ENCODE measurements around the gene FNDC3A.
"Not testable (repeated sequence)": the region's sequence is repeated elsewhere in the genome, so short reads cannot be mapped to it uniquely, and the experiment has no call there.

Gene FNDC3A

DNA sequence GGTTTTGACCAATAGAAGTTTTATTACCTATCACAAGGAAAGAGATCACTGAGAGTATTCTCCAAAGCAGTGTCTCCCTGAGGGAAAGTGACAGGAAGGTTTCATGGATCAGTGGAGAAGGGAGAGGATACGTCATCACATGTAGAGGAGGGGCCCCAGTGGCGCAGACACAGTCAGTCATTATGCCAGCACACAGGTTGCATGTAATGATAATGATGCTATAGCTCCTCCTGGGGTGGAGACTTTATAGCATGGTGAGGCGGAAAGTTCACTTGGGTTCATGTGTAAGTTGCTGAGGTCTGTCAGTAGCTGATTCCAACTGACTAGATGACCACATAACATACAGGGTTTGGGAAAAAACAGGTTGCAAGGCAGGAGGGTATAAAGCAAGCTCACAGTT lies 88.8 kb downstream of the FNDC3A start:
- no peak for TF ChIP-seq CTCF (IDR thresholded peaks at IDR 0.05)
- no peak overlapping the region for H2AFZ ChIP-seq
- H3K79me2 ChIP-seq, result no peaks in the 10 kb centered on the region
- no peak overlapping the region for H3K27ac ChIP-seq
- H3K4me3 ChIP-seq (ENCODE audit: low read depth, low read length), result no peak overlapping the region
- no peak overlapping the region for H3K9ac ChIP-seq
- H3K4me2 ChIP-seq (ENCODE audit: low read length), result no peak overlapping the region
- no peaks in the 10 kb centered on the region for H3K9me3 ChIP-seq (ENCODE audit: control insufficient read depth, low read length)
- H3K4me1 ChIP-seq, result no peaks in the 10 kb centered on the region
- H3K36me3 ChIP-seq (ENCODE audit: control insufficient read depth, insufficient read depth, low read length), result no peaks in the 10 kb centered on the region
- no peaks in the 10 kb centered on the region for H3K27me3 ChIP-seq (ENCODE audit: control insufficient read depth, insufficient read depth, low read length)

GRCh38 chr13:49066856-49067255 lies 91.1 kb downstream of the FNDC3A start:
- no peaks in the 10 kb centered on the region for H3K9me3 ChIP-seq (ENCODE audit: control insufficient read depth, low read length)
- H3K27me3 ChIP-seq (ENCODE audit: control insufficient read depth, insufficient read depth, low read length), result no peaks in the 10 kb centered on the region
- H3K36me3 ChIP-seq (ENCODE audit: control insufficient read depth, insufficient read depth, low read length), result no peaks in the 10 kb centered on the region
- TF ChIP-seq CTCF (IDR thresholded peaks at IDR 0.05), result no peak
- H3K4me1 ChIP-seq, result no peaks in the 10 kb centered on the region
- H3K4me3 ChIP-seq (ENCODE audit: low read depth, low read length), result no peak overlapping the region
- no peak overlapping the region for H3K9ac ChIP-seq
- H3K27ac ChIP-seq, result no peak overlapping the region
- no peak overlapping the region for H2AFZ ChIP-seq
- H3K4me2 ChIP-seq (ENCODE audit: low read length), result no peak overlapping the region
- H3K79me2 ChIP-seq, result no peaks in the 10 kb centered on the region

- H3K27me3 ChIP-seq (ENCODE audit: control insufficient read depth, insufficient read depth, low read length); H3K9ac ChIP-seq; H3K27ac ChIP-seq; H3K79me2 ChIP-seq; H3K4me2 ChIP-seq (ENCODE audit: low read length); H3K4me3 ChIP-seq (ENCODE audit: low read depth, low read length); H3K4me1 ChIP-seq; H3K36me3 ChIP-seq (ENCODE audit: control insufficient read depth, insufficient read depth, low read length); H2AFZ ChIP-seq; H3K9me3 ChIP-seq (ENCODE audit: control insufficient read depth, low read length): not testable (repeated sequence)
Observed at GRCh38 chr13:49068498-49068897, 92.8 kb downstream of the FNDC3A start.

DNA sequence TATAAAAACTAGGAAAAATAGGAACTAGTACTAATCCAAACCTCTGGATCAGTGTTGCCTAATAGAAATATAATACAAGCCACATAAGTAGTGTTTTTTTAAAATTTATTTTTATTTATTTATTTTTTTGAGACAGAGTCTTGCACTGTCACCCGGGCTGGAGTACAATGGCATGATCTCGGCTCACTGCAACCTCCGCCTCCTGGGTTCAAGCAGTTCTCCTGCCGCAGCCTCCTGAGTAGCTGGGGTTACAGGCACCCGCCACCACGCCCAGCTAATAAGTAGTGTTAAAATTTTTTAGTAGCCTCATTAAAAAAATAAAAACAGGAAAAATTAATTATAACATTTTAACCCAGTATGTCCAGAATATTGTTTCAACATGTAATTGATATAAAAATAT lies 94.3 kb downstream of the FNDC3A start:
- H3K36me3 ChIP-seq (ENCODE audit: control insufficient read depth, insufficient read depth, low read length); H2AFZ ChIP-seq; H3K4me2 ChIP-seq (ENCODE audit: low read length); H3K27me3 ChIP-seq (ENCODE audit: control insufficient read depth, insufficient read depth, low read length); H3K9me3 ChIP-seq (ENCODE audit: control insufficient read depth, low read length); H3K27ac ChIP-seq; H3K4me1 ChIP-seq; H3K4me3 ChIP-seq (ENCODE audit: low read depth, low read length); H3K9ac ChIP-seq; H3K79me2 ChIP-seq: not testable (repeated sequence)

DNA sequence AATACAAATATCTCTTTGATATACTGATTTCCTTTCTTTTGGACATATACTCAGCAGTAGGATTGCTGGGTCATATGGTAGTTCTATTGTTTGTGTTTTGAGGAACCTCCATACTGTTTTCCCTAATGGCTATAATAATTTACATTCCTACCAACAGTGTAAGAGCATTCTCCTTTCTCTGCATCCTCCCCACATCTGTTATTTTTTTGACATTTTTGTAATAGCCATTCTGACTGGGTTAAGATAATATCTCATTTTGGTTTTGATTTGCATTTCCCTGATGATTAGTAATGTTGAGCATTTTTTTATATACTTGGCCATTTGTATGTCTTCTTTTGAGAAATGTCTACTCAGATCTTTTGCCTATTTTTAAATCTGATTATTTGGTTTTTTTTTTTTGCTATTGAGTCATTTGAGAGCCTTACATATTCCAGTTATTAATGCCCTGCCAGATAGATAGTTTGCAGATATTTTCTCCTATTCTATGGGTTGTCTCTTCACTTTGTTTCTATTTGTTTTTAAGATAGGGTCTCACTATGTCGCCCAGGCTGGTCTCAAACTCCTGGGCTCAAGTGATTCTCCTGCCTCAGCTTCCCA lies 95.7 kb downstream of the FNDC3A start:
- Histone ChIP-seq H2AFZ (no peak overlapping the region), H3K4me3 (ENCODE audit: low read depth, low read length) (no peak overlapping the region), H3K4me2 (ENCODE audit: low read length) (no peak overlapping the region), H3K4me1 (no peaks in the 10 kb centered on the region), H3K79me2 (no peaks in the 10 kb centered on the region), H3K36me3 (ENCODE audit: control insufficient read depth, insufficient read depth, low read length) (no peaks in the 10 kb centered on the region), H3K9me3 (ENCODE audit: control insufficient read depth, low read length) (no peaks in the 10 kb centered on the region), H3K9ac (no peak overlapping the region), H3K27me3 (ENCODE audit: control insufficient read depth, insufficient read depth, low read length) (no peaks in the 10 kb centered on the region), H3K27ac (no peak overlapping the region)
- no peak for TF ChIP-seq CTCF (IDR thresholded peaks at IDR 0.05)
